HG02973 (cell line): Measurements from ENCODE around the gene KISS1R.

Experiments
- ATAC-seq: cut with Tn5 transposase; IDR thresholded peaks from one replicate; pipeline ENCODE4 v1.9.1; 2021; ENCODE audit warnings: moderate library complexity; ENCODE audit not compliant: unreplicated experiment

Gene KISS1R

DNA sequence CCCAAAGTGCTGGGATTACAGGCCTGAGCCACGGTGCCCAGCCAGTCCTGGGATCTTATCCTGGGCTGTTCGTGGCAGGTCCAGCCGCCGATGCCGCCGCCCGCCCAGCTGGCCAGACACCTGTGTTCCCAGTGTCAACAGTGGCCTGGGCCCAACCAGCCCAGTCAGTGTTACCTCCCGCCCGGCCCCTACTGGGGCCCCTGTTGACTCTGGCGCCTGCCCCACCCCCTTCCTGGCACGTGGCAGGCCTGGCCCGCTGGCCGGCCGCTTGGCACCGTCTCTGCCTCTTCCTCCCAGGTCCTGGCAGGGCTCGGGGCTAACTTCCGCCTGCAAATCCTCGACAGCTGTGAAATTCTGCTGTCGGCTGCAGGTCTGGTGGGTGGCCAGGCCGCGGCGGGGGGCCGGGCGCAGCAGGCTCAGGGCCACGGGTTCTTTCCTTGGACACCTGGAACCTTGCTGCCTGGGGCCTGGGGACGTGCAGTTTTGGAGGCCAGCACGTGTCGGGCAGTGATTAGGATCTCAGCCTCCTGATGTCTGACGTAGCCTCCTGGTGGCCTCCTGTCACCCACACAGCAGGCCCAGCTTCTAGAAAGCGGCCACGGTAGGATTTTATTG, 17.8 kb downstream of the KISS1R start:
- no peak for ATAC-seq

DNA sequence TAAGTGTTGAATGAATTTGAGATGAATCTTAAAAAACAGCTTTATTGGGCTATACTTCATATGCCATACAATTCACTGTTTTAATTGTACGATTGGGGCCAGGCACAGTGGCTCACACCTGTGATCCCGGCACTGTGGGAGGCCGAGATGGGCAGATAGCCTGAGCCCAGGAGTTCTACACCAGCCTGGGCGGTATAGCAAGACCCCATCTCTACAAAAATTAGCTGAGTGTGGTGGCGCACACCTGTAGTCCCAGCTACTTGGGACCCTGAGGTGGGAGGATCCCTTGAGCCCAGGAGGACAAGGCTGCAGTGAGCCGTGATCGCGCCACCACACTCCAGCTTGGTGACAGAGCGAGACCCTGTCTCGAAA, 19.0 kb downstream of the KISS1R start:
- ATAC-seq = no peak

DNA sequence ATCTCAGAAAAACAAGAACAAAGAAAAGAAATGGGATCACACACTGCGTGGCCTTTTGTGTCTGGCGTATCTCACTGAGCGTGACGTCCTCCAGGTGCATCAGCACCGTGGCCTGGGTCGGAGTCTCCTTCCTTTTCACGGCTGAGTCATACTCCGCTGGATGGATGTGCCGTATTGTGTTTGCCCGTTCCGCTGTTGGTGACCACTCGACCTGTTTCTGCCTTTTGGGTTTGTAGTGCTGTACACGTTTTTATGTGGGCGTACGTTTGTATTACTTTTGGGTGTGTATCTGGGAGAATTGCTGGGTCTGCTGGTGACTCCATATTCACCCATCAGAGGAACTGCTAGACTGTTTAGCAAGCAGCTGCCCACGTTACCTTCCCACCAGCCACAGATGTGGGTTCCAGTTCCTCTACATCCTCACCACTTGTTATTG, 20.1 kb downstream of the KISS1R start:
- no peak for ATAC-seq

GRCh38 chr19:938233-938923, 21.2 kb downstream of the KISS1R start:
- ATAC-seq = no peak

DNA sequence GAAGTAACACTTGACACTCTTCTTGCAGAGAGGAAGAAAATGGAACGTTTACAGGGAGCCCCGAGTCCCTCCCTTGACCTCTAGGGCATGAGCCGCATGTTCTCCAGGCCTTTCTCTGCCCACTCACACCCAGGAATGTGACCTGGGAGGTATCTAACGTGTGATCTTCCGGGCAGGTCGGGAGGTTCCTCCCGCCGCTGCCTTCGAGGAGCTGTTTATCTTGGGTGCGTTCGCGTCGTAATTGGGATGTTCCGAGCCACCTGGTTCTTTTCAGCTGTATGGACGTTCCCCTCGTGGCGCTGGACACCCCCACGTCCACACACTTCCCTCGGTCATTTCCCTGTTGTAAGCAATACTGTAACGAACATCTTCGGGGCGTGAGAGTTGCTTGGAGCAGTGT, 22.3 kb downstream of the KISS1R start:
- ATAC-seq = no peak

DNA sequence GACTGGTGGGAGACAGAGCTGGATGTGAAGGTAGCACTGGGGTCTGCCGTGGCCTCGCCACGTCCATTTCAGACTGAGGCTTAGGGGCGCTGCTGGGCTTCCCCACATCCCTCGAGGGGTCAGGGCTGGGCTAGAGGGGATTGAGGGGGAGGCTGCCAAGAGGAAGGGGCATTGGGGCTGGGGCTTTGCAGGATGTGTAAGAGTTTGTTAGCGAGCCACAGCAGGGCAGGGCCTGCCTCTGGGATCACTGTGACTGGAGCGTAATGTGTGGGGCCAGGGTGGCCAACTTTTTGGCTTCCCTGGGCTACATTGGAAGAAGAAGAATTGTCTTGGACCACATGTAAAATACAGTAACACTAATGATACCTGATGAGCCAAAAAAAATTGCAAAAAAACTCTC, 22.8 kb downstream of the KISS1R start:
- ATAC-seq = no peak

DNA sequence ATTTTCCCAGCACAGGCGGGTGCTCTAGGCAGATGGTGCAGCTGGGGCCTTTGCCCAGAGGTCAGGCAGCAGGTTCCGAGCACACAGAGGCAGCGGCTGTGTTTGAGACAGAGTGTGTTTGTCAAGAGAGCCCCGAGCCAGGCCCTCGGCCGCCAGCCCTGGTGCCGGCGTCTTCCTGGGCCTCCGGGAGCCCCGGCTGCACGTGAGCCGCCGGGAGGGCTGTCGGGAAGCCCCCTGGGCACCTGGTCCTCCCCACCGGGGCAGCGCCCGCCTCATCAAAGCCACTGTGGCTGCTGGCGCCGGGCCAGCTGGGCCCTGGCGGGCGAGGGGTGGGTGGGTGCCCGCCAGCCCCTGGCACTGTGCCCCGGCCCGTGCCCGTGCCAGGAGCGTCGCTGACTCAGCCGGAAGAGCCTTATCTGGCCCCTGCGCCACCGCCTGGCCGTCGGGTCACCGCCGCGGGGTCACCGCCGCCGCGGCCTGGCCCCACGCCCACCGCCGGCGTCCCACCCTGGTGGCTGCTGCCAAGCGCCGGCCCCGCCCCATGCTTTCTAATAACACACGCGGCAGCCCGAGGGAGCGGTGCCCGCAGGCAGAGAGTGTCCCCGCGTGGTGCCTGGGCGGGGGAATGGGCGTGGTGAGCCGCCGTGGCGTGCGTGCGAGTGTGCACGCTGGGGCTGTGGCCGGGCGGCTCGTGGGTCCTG, 23.6 kb downstream of the KISS1R start:
- ATAC-seq = no peak

DNA sequence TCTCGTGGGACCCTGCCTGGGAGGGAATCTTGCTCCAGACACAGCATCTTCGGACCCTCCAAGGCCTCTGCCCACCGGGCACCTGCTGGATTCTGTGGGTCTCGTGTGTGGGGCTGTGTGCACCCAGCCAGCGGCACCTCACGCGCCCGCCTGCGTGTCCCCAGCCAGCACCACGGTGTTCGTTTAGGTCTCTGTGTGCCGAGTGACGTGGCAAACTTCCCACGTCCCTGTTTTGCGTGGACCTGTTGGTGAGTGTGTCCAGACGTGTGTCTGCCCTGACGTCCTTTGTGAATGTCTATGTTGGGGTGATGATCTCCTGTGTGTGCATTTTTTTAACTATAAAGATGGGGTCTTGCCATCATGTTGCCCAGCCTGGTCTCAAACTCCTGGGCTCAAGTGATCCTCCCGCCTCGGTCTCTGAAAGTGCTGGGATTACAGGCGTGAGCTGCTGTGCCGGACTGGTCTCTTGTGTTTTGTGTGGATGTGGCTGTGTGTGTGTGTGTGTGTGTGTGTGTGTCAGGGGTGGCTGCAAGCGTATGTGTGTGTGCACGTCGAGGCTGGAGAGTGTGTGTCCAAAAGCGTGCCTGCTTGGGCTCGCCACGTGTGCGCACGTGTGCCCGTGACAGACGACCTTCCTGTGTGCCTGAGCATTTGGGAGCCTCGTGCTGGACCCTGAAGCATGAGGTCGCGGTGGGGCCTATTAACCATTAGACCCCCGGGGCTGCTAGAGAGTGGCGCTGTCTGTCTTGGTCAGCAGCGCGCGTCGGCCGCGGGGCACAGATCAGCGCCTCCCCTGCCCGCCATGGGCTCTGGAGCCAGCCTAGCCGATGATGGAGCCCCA, 24.4 kb downstream of the KISS1R start:
- no peak for ATAC-seq

DNA sequence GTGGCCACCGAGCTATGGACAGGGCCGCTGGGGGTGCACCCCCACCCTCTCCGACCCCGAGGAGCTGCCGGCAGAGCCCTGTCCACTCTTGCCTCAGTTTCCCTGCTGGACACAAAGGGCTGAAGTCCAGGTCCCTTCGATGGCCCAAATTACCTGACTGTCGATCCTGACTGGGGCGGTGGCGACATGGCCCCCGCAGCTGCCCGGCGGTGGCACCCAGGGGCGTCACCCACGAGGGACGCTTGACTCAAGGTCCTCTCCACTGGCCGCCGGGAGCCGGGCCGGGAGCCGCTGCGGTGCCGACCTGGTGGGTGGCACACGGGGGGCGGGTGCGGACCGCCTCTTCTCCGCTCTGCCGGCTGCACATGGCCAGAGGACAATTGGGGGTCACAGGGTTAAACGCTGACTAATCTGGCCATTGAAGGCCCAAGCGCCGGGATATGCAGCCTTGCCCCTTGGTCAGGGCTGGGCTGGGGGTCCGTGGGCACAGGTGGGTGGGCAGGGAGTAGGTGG, 25.1 kb downstream of the KISS1R start:
- no peak for ATAC-seq

DNA sequence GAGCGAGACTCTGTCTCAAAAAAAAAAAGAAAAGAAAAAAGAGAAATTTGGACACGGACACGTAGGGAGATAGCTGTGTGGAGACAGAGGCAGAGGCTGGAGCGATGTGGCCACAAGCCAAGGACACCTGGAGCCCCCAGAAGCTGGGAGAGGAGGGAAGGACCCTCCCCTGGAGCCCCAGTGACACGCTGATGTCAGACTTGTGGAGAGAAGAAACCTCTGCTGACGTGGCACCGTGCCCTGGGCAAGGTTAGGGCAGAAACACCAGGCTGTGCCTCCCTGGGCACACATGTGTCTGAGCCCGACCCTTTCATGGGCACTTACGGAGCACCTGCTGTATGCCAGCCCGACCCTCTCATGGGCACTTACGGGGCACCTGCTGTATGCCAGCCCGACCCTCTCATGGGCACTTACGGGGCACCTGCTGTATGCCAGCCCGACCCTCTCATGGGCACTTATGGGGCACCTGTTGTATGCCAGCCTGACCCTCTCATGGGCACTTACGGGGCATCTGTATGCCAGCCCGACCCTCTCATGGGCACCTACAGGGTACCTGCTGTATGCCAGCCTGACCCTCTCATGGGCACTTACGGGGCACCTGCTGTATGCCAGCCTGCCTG, 26.5 kb downstream of the KISS1R start:
- ATAC-seq = no peak

GRCh38 chr19:944171-944567, 27.0 kb downstream of the KISS1R start:
- ATAC-seq = no peak

GRCh38 chr19:944663-945241, 27.6 kb downstream of the KISS1R start:
- no peak for ATAC-seq

- ATAC-seq = no peak
These were observed 28.5 kb downstream of the KISS1R start for GRCh38 chr19:945401-946252.

- ATAC-seq = no peak
These were observed 30.1 kb downstream of the KISS1R start for GRCh38 chr19:947090-947706.

GRCh38 chr19:947707-948539, 30.8 kb downstream of the KISS1R start:
- peak; percentile 57 for ATAC-seq

DNA sequence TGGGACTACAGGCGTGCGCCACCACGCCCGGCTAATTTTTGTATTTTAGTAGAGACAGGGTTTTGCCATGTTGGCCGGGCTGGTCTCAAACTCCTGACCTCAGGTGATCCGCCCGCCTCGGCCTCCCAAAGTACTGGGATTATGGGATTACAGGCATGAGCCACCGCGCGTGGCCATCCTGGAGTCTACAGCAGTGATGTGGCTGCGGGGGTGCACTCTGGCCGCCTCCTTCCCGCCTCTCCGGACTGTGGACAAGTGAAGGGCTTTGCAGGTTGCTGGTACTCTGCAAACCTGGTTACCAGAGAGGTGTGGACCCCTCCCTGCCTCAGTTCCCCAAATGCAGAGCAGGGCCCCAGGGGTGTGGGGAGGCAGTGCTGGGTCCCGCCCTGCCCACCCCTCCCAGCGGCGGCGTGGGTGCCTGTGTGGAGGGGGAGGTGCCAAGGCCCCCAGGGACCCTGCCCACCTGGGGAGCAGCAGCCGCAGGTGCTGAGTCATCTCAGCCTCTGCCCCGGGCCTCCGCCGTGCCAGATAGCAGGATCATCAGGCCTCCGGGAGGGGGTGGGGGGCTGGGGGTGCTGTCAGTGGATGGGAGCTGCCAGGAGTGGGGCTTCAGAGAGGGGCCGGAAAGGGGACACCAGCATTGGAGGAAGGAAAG, 31.8 kb downstream of the KISS1R start:
- ATAC-seq = no peak

DNA sequence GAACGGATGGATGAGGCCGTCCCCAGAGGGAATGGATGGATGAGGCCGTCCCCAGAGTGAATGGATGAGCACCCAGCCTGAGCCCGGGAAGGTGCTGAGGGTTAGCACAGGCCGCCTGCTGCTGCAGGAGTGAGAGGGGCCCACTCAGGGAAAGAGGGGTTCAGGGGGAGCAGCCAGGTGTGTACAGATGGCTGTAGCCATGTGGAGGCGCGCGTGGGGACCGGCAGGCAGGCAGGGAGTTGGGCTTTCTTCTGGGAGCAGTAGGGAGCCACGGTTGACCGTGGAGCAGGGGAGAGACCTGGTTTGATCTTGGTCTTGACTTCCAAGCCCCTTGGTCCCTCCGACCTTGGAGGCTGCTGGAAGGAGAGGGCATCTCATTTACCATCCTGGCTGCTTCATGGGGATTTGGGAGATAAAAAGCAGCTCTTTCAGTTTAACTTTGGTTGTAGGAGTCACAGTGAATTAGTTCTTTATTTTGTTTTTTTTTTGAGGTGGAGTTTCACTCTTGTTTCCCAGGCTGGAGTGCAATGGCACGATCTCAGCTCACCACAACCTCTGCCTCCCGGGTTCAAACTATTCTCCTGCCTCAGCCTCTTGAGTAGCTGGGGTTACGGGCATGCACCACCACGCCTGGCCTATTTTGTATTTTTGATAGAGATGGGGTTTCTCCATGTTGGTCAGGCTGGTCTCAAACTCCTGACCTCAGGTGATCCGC, 33.4 kb downstream of the KISS1R start:
- ATAC-seq = no peak
